GM10266 (cell line): ENCODE results near the gene ZDHHC11B.
A peak's percentile ranks its signal among the peaks of the same experiment; 100 is the strongest.

Source experiments
- DNase-seq: peaks from one replicate; pipeline ENCODE4 v3.0.0; 2012; ENCODE audit errors: extremely low spot score
- TF ChIP-seq, protein P1 (sequence below): IDR thresholded peaks from 2 replicates; pipeline ENCODE4 v1.5.1; 2012; ENCODE audit warnings: mild to moderate bottlenecking, low read depth; ENCODE audit not compliant: control insufficient read depth, insufficient read depth; ENCODE audit errors: missing control alignments

ZDHHC11B gene

GRCh38 chr5:673161-673830 lies 111.2 kb downstream of the ZDHHC11B start:
- no peak for DNase-seq
- TF ChIP-seq, protein P1, sequence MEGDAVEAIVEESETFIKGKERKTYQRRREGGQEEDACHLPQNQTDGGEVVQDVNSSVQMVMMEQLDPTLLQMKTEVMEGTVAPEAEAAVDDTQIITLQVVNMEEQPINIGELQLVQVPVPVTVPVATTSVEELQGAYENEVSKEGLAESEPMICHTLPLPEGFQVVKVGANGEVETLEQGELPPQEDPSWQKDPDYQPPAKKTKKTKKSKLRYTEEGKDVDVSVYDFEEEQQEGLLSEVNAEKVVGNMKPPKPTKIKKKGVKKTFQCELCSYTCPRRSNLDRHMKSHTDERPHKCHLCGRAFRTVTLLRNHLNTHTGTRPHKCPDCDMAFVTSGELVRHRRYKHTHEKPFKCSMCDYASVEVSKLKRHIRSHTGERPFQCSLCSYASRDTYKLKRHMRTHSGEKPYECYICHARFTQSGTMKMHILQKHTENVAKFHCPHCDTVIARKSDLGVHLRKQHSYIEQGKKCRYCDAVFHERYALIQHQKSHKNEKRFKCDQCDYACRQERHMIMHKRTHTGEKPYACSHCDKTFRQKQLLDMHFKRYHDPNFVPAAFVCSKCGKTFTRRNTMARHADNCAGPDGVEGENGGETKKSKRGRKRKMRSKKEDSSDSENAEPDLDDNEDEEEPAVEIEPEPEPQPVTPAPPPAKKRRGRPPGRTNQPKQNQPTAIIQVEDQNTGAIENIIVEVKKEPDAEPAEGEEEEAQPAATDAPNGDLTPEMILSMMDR: no peak

DNA sequence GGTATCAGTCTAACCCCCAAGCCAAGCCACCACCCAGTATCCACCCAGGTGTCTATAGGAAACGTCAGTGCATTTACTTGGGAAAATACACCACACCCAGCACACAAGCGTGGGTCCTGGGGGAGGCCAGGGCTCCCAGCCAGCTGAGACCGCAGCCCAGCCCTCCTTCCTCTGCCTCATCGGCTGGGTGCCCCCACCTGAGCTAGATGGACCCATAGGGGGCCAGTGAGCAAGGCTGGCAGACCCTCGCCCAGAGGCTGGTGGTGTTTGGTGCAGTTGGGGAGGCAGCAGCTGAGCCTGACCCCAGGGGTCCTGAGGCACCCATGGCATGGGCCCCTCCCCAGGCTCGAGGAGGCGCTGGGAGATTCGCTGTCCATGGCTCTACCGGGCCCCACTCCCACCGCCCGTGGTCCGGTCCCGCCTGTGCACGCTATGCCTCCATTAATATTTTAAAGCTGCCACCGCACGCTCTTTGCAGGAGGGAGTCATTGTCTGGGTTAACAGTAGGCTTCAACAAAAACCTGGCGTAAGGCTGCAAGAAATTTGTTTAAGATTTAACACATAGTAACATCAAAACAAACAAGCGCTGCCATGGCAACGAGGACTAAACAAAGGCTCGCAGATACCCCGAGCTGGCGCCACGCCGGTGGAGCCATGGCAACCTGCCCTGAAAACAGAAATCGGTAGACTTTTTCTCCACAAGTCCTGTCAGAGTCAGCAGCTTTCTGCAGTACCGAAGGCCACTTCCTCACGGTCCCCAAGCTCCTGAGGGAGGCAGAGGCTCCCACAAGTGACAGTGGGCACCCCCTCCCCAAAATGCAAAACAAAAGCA lies 112.0 kb downstream of the ZDHHC11B start:
- TF ChIP-seq, protein P1: no peak
- DNase-seq: peak; percentile 61

DNA sequence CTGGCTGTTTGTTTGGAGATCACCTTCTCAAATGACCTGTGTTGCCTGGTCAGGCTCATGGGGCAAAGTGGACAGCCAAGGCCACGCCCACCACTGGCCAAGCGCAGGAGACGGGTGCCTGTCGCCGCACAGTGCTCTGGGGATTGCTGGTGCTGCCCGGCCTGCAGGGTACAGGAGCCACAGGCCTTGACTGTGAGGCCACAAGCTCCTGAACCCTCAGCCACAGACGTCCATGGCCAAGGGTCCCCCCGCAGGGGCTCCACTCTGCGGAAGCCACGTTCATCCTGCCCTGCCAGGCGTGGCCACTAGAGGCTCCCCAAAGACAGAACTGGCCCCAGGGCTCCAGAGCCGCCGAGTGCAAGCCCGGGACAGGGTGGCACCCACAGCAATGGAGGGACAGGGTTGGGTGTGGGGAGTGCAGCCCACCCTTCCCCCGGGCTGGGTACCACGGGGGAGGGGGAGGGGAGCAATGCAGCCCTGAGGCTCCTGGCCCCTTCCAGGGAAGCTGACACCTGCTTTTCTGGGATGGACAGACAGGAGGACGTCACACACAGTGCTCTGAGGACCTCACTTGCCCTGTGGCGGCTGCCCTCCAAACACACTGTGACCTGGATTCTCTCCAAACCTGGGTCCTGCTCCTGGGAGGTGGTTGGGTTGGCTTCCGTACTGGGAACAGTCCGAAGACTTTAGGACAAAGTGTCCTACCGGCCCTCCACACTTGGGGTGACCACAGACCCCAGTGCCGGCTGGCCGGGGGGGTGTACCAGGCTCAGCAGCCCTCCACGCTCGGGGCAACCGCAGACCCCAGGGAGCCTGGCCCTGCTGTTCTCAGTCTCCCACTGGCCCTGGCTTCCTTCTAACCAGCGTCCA lies 112.8 kb downstream of the ZDHHC11B start:
- TF ChIP-seq, protein P1: peak; percentile 87
- DNase-seq: peak; percentile 88

DNA sequence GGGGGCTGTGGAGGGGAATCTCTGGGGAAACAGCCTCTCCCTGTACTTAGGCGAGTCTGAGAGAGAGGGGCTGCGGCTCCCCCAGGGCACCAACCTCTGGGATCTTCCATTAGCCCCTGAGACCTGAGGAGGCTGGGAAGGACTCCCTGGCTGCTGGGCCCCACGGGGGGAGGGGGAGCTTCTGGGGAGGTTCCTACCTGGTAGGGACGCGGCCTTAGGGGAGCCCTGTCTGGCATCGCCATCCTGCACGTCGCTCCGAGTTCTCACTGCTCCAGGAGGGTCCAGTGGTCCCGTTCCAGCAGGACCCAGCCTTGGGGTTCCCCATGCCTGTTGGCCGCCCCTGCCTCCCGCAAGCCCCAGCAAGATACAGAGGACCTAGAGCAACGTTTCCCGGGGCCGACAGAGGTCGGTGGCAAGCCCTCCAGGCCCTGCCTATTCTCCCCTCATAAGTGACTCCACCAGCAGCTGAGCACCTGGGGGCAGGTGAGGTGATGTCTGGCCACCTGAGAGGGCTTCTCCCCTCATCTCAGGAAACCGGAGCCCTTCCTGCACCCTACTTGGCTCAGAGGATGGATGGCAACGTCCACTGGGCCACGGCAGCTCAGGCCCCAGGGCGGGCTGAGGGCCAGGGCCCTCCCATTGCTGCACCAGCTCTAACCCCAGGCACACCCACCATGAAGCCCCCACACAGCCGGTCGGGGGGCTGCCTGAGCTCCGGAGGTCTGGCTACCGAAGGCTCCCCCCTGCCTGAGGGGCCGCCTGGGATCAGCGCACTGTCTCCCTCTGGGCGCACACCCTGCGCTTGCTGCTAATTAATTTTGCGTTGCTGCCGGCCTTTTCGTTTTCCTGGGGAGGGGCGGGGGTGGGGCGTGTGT lies 113.9 kb downstream of the ZDHHC11B start:
- TF ChIP-seq, protein P1: no peak
- DNase-seq: no peak

DNA sequence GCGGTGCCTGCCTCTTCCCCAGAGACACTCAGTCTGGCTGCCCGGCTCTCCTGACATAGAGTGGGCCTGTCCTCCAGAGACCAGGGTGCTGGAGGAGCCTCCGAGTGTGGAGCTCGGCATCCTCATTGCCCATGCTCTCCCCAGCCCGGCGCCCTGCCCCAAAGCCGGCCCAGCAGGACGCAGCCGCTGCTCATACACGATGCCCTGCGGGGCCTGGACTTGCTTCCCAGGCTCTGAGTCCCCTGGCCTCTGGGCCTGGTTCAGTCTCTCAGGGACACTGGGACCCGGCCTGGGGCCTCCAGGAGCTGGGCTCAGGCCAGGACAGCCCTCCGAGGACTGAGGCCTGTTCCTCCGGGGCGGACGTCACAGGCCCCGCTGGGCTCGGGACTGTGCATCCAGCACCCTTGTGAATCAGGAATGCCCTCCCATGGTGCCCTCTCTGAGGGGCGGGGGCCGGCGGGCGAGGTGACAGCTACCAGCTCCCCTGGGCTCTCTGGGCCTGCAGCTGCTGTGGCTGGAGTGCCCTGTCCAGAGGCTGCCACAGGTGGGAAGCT lies 114.6 kb downstream of the ZDHHC11B start:
- DNase-seq: no peak

More for the DNA sequence above, 114.6 kb downstream of the ZDHHC11B start:
- TF ChIP-seq, protein P1: no peak
